ENCODE results near the gene SLC7A8. TPM values are rescaled to one million over a fixed set of nuclear protein-coding genes. Genes with fewer than 3 reads are reported as not detected.

Gene SLC7A8
- total RNA-seq, 4 donors from 2014 or later = 15.9 to 152 (median 49.3) TPM

- DNase-seq = no peak
- TF ChIP-seq POLR2A (IDR thresholded peaks at IDR 0.05) (no peak), CTCF (IDR thresholded peaks at IDR 0.05) (no peak)
- Histone ChIP-seq H3K9me3 (no peaks in the 10 kb centered on the region), H3K36me3 (no peaks in the 10 kb centered on the region), H3K27ac (peak overlapping the region in 1 of 2 donors; percentile 96), H3K4me3 (no peak overlapping the region), H3K4me1 (peaks cover 5 to 12% of the 10 kb centered on the region in 2 donors), H3K27me3 (no peaks in the 10 kb centered on the region)
- intact Hi-C loops (cut with DNase I; ENCODE audit: low total_unique reads) = no loop called here
Measured at GRCh38 chr14:23139874-23140273, 43.6 kb downstream of the SLC7A8 start.

GRCh38 chr14:23137813-23138535, 45.5 kb downstream of the SLC7A8 start:
- H3K36me3 ChIP-seq = no peaks in the 10 kb centered on the region
- peaks cover 5 to 6% of the 10 kb centered on the region in 2 donors for H3K4me1 ChIP-seq
- peak overlapping the region; percentile 58 to 96 for H3K27ac ChIP-seq
- DNase-seq = no peak
- no peak overlapping the region for H3K4me3 ChIP-seq
- TF ChIP-seq POLR2A (IDR thresholded peaks at IDR 0.05) (no peak), CTCF (IDR thresholded peaks at IDR 0.05) (no peak)
- H3K9me3 ChIP-seq = no peaks in the 10 kb centered on the region
- no peaks in the 10 kb centered on the region for H3K27me3 ChIP-seq
- intact Hi-C loops (cut with DNase I; ENCODE audit: low total_unique reads) = no loop called here

- Histone ChIP-seq H3K36me3 (no peaks in the 10 kb centered on the region), H3K9me3 (no peaks in the 10 kb centered on the region), H3K4me3 (no peak overlapping the region), H3K27ac (peak overlapping the region; percentile 58 to 96), H3K27me3 (no peaks in the 10 kb centered on the region), H3K4me1 (peaks cover 1 to 5% of the 10 kb centered on the region in 2 donors)
- no peak for DNase-seq
- intact Hi-C loops (cut with DNase I; ENCODE audit: low total_unique reads) = no loop called here
- no peak for TF ChIP-seq CTCF (IDR thresholded peaks at IDR 0.05)
Measured at GRCh38 chr14:23137192-23137812, 46.2 kb downstream of the SLC7A8 start.

- no peak for DNase-seq
- H3K4me1 ChIP-seq = peaks cover 0 to 5% of the 10 kb centered on the region in 2 donors
- H3K27me3 ChIP-seq = no peaks in the 10 kb centered on the region
- intact Hi-C loops (cut with DNase I; ENCODE audit: low total_unique reads) = no loop called here
- H3K4me3 ChIP-seq = no peak overlapping the region
- peak overlapping the region in 1 of 2 donors; percentile 58 for H3K27ac ChIP-seq
- TF ChIP-seq CTCF (IDR thresholded peaks at IDR 0.05) (no peak), POLR2A (IDR thresholded peaks at IDR 0.05) (no peak)
- H3K36me3 ChIP-seq = no peaks in the 10 kb centered on the region
- H3K9me3 ChIP-seq = no peaks in the 10 kb centered on the region
Measured at GRCh38 chr14:23136566-23137133, 46.8 kb downstream of the SLC7A8 start.

- H3K4me3 ChIP-seq = no peak overlapping the region
- H3K27me3 ChIP-seq = no peaks in the 10 kb centered on the region
- no peak for TF ChIP-seq CTCF (IDR thresholded peaks at IDR 0.05)
- no peak for TF ChIP-seq POLR2A (IDR thresholded peaks at IDR 0.05)
- H3K4me1 ChIP-seq = no peaks in the 10 kb centered on the region
- no peaks in the 10 kb centered on the region for H3K9me3 ChIP-seq
- H3K27ac ChIP-seq = no peak overlapping the region
- H3K36me3 ChIP-seq = no peaks in the 10 kb centered on the region
- intact Hi-C loops (cut with DNase I; ENCODE audit: low total_unique reads) = no loop called here
- no peak for DNase-seq
Measured at GRCh38 chr14:23132970-23133369, 50.5 kb downstream of the SLC7A8 start.
